H9 (cell line): Measurements from ENCODE around the gene VIT. TPM values are rescaled to one million over a fixed set of nuclear protein-coding genes. Genes with fewer than 3 reads are reported as not detected.

Experiments
- DNase-seq: peaks from one replicate; pipeline ENCODE4 v3.0.0-alpha.2; 2017
- H2AFZ ChIP-seq: one replicate; pipeline ENCODE4 v1.6.1; 2013; ENCODE audit warnings: mild to moderate bottlenecking, low read length, control low read depth, moderate library complexity
- H2AK5ac ChIP-seq: 2 replicates; pipeline ENCODE4 v1.6.1; 2013; ENCODE audit warnings: low read length, control low read depth, mixed read lengths; ENCODE audit not compliant: insufficient read length
- H2BK120ac ChIP-seq: one replicate; pipeline ENCODE4 v1.6.1; 2013; ENCODE audit warnings: low read depth, mild to moderate bottlenecking, low read length, control low read depth, inconsistent platforms; ENCODE audit not compliant: poor library complexity, severe bottlenecking
- H2BK12ac ChIP-seq: 2 replicates; pipeline ENCODE4 v1.6.1; 2013; ENCODE audit warnings: low read length, control low read depth, mixed read lengths, low read depth; ENCODE audit not compliant: insufficient read length
- H2BK15ac ChIP-seq: 2 replicates; pipeline ENCODE4 v1.6.1; 2013; ENCODE audit warnings: low read depth, low read length, control low read depth
- H2BK20ac ChIP-seq: one replicate; pipeline ENCODE4 v1.6.1; 2013; ENCODE audit warnings: low read depth, mild to moderate bottlenecking, low read length, control low read depth, inconsistent platforms; ENCODE audit not compliant: poor library complexity, severe bottlenecking
- H2BK5ac ChIP-seq: 2 replicates; pipeline ENCODE4 v1.6.1; 2013; ENCODE audit warnings: low read length, control low read depth, mixed read lengths; ENCODE audit not compliant: insufficient read length
- H3K14ac ChIP-seq: 2 replicates; pipeline ENCODE4 v1.6.1; 2013; ENCODE audit warnings: low read length, control low read depth; ENCODE audit not compliant: insufficient read depth
- H3K18ac ChIP-seq: 2 replicates; pipeline ENCODE4 v1.6.1; 2013; ENCODE audit warnings: low read depth, mild to moderate bottlenecking, mixed read lengths, low read length, control low read depth; ENCODE audit not compliant: insufficient read length
- H3K23ac ChIP-seq: 2 replicates; pipeline ENCODE4 v1.6.1; 2013; ENCODE audit warnings: low read length, control low read depth, mixed read lengths, low read depth; ENCODE audit not compliant: insufficient read length
- H3K23me2 ChIP-seq: 2 replicates; pipeline ENCODE4 v1.6.1; 2013; ENCODE audit warnings: low read depth, mild to moderate bottlenecking, mixed read lengths, low read length, control low read depth; ENCODE audit not compliant: insufficient read length, poor library complexity, severe bottlenecking
- H3K27ac ChIP-seq: 2 replicates; pipeline ENCODE4 v1.5.1; 2013; ENCODE audit warnings: low read length, control low read depth, mixed read lengths, low read depth; ENCODE audit not compliant: insufficient read length
- H3K27me3 ChIP-seq: 2 replicates; pipeline ENCODE4 v1.6.1; 2013; ENCODE audit warnings: low read length, control low read depth, inconsistent platforms; ENCODE audit not compliant: insufficient read depth
- H3K4ac ChIP-seq: 2 replicates; pipeline ENCODE4 v1.6.1; 2013; ENCODE audit warnings: low read depth, mild to moderate bottlenecking, control low read depth, inconsistent platforms, low read length, moderate library complexity
- H3K4me1 ChIP-seq: 2 replicates; pipeline ENCODE4 v1.6.1; 2013; ENCODE audit warnings: low read length, control low read depth, inconsistent platforms; ENCODE audit not compliant: insufficient read depth
- H3K4me2 ChIP-seq: 2 replicates; pipeline ENCODE4 v1.6.1; 2013; ENCODE audit warnings: low read length, control low read depth, mixed read lengths; ENCODE audit not compliant: insufficient read length, insufficient read depth
- H3K56ac ChIP-seq: 2 replicates; pipeline ENCODE4 v1.6.1; 2013; ENCODE audit warnings: low read depth, mild to moderate bottlenecking, mixed read lengths, low read length, control low read depth; ENCODE audit not compliant: insufficient read length
- H3K79me1 ChIP-seq: 2 replicates; pipeline ENCODE4 v1.6.1; 2013; ENCODE audit warnings: low read depth, mild to moderate bottlenecking, moderate library complexity, low read length, control low read depth, inconsistent platforms; ENCODE audit not compliant: insufficient read depth, poor library complexity, severe bottlenecking
- H3K79me2 ChIP-seq: 2 replicates; pipeline ENCODE4 v1.6.1; 2013; ENCODE audit warnings: low read length, control low read depth, inconsistent platforms; ENCODE audit not compliant: insufficient read depth
- H3K9ac ChIP-seq: 2 replicates; pipeline ENCODE4 v1.6.1; 2013; ENCODE audit warnings: low read length, control low read depth, mixed read lengths; ENCODE audit not compliant: insufficient read length; ENCODE audit errors: extremely low read depth
- H3K9me3 ChIP-seq: one replicate; pipeline ENCODE4 v1.6.1; 2013; ENCODE audit warnings: low read depth, low read length, inconsistent platforms; ENCODE audit not compliant: control insufficient read depth
- H3T11ph ChIP-seq: one replicate; pipeline ENCODE4 v1.6.1; 2013; ENCODE audit warnings: mild to moderate bottlenecking, low read length, control low read depth, inconsistent platforms
- H4K20me1 ChIP-seq: one replicate; pipeline ENCODE4 v1.6.1; 2013; ENCODE audit not compliant: control insufficient read depth, insufficient read length, insufficient read depth
- H4K5ac ChIP-seq: 2 replicates; pipeline ENCODE4 v1.6.1; 2013; ENCODE audit warnings: low read depth, mild to moderate bottlenecking, mixed read lengths, low read length, control low read depth; ENCODE audit not compliant: insufficient read length
- H4K8ac ChIP-seq: replicated peaks from 2 replicates; pipeline ENCODE4 v1.6.1; 2013; ENCODE audit warnings: low read length, control low read depth, mixed read lengths, low read depth; ENCODE audit not compliant: insufficient read length
- H4K91ac ChIP-seq: 2 replicates; pipeline ENCODE4 v1.6.1; 2013; ENCODE audit warnings: low read depth, mild to moderate bottlenecking, moderate library complexity, mixed read lengths, low read length, control low read depth; ENCODE audit not compliant: insufficient read length
- H3K27ac Mint-ChIP-seq, 3 experiments: 2 replicates in 2 of 3; 3 replicates in 1 of 3; pipeline ENCODE4 v1.8.0; 2020 to 2021; ENCODE audit warnings: mixed read lengths in 3 of 3, mild to moderate bottlenecking in 1 of 3, moderate library complexity in 1 of 3
- H3K27me3 Mint-ChIP-seq: 2 replicates; pipeline ENCODE4 v1.8.0; 2021; ENCODE audit warnings: low read depth, mild to moderate bottlenecking, moderate library complexity, mixed read lengths
- H3K36me3 Mint-ChIP-seq, 3 experiments: 2 replicates in 2 of 3; 3 replicates in 1 of 3; pipeline ENCODE4 v1.8.0; 2020 to 2021; ENCODE audit warnings: low read depth in 3 of 3, mixed read lengths in 3 of 3; ENCODE audit not compliant: insufficient read depth in 1 of 3
- H3K4me1 Mint-ChIP-seq, 2 experiments: 2 replicates each; pipeline ENCODE4 v1.8.0; 2020; ENCODE audit warnings: mixed read lengths in 2 of 2
- H3K4me3 Mint-ChIP-seq, 2 experiments: 2 replicates in 1 of 2; 3 replicates in 1 of 2; pipeline ENCODE4 v1.8.0; 2020 to 2021; ENCODE audit warnings: mild to moderate bottlenecking in 2 of 2, mixed read lengths in 2 of 2, moderate library complexity in 1 of 2
- H3K9me3 Mint-ChIP-seq, 2 experiments: 2 replicates in 1 of 2; 3 replicates in 1 of 2; pipeline ENCODE4 v1.8.0; 2020; ENCODE audit warnings: mild to moderate bottlenecking in 2 of 2, mixed read lengths in 2 of 2, moderate library complexity in 1 of 2
- WGBS: extraction: QIAGEN DNeasy Blood & Tissue Kit; methylation state at CpG from one replicate; pipeline ENCODE4 v1.1.7; 2013; ENCODE audit warnings: missing lambda C conversion rate, low lambda C conversion rate, mixed read lengths; ENCODE audit not compliant: insufficient read length; ENCODE audit errors: extremely low coverage; 5-methylcytosine and 5-hydroxymethylcytosine counted together
- total RNA-seq: library from RNA; stranded (reverse); gene quantifications from 2 replicates; pipeline ENCODE4 v1.2.1, GENCODE V29; 2021
- TF ChIP-seq, protein P1 (sequence below): fragments of 200-600 bp; sonication (generic); conservative IDR thresholded peaks from 3 replicates; pipeline ENCODE4 v1.8.0; 2021; ENCODE audit warnings: antibody characterized with exemption, mild to moderate bottlenecking

Gene VIT
- total RNA-seq, 1 experiment from 2014 or later: 0.15 TPM

- Histone ChIP-seq H2AFZ (no peak overlapping the region), H2BK120ac (no peak overlapping the region), H3K18ac (no peak overlapping the region), H2BK15ac (no peak overlapping the region), H3K79me2 (no peaks in the 10 kb centered on the region), H2BK12ac (no peak overlapping the region), H2AK5ac (no peak overlapping the region), H2BK20ac (no peak overlapping the region), H3K23ac (no peak overlapping the region), H4K8ac (no peak overlapping the region), H3K4ac (no peak overlapping the region), H3K4me2 (no peak overlapping the region), H3K23me2 (no peaks in the 10 kb centered on the region), H4K5ac (no peak overlapping the region), H3K4me1 (no peaks in the 10 kb centered on the region), H3K27me3 (no peaks in the 10 kb centered on the region), H3K27ac (no peak overlapping the region), H4K20me1 (no peaks in the 10 kb centered on the region), H3K56ac (no peak overlapping the region), H3K9me3 (no peaks in the 10 kb centered on the region), H2BK5ac (no peak overlapping the region), H3K79me1 (no peaks in the 10 kb centered on the region), H4K91ac (no peak overlapping the region), H3K14ac (no peak overlapping the region), H3T11ph (no peak overlapping the region), H3K9ac (no peak overlapping the region)
- Mint-ChIP-seq H3K9me3 (no peaks in the 10 kb centered on the region), H3K4me1 (0 out of 4 replicates have a peak, but pooled peaks cover 2% of the 10 kb centered on the region in 2 experiments), H3K27me3 (no peaks in the 10 kb centered on the region; the same call in 1 of the 2 replicates), H3K36me3 (no peaks in the 10 kb centered on the region), H3K4me3 (no peak overlapping the region), H3K27ac (no peak overlapping the region)
- TF ChIP-seq, protein P1, sequence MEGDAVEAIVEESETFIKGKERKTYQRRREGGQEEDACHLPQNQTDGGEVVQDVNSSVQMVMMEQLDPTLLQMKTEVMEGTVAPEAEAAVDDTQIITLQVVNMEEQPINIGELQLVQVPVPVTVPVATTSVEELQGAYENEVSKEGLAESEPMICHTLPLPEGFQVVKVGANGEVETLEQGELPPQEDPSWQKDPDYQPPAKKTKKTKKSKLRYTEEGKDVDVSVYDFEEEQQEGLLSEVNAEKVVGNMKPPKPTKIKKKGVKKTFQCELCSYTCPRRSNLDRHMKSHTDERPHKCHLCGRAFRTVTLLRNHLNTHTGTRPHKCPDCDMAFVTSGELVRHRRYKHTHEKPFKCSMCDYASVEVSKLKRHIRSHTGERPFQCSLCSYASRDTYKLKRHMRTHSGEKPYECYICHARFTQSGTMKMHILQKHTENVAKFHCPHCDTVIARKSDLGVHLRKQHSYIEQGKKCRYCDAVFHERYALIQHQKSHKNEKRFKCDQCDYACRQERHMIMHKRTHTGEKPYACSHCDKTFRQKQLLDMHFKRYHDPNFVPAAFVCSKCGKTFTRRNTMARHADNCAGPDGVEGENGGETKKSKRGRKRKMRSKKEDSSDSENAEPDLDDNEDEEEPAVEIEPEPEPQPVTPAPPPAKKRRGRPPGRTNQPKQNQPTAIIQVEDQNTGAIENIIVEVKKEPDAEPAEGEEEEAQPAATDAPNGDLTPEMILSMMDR: no peak
- DNase-seq: no peak
- WGBS: no CpG with 5 or more reads among the region's 7 CpGs
Observed at GRCh38 chr2:36773947-36774346, 77.4 kb downstream of the VIT start.
